Measurements from ENCODE around the gene TRIM39. TPM values are rescaled to one million over a fixed set of nuclear protein-coding genes. Genes with fewer than 3 reads are reported as not detected.

TRIM39 gene
- total and polyA plus RNA-seq, 2 of the 13 experiments (the other 11 are each of a cell fraction or from before 2014, with no cell fraction given) = 7.7 to 14.6 TPM

DNA sequence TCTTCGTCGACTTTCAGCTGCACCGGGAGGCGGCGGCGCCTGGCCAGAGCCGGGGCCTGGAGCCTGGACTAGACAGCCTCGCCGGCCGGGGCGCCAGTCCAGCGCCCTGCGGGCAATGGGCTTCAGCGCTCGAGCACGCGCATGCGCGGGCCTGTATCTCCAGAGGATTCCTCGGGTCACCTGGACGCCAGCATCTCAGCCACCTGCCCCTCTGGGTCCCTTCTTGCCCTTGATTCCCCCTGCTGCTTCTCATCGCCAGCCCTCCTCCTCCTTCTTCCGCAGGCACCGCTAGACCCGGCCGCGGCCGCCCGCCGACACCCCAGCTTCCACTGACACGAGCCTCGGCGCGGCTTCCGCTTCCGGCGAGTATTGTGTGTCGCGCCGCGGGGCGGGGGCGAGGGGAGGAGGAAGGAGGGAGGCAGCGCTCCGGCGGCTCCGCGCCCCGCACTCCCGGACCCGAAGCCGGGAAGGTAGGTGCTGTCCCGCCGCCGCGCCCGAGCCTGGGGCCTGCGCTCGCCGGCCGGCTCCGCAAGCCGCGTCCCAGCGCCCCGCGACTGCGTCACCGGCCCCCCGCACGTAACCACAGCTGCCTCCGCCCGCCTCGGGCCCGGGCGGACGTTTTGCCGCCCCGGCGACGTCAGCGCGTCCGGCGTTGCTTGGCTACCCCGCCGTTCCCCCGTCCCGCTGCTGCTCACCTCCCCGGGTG, at the start of gene TRIM39 (continued):
- TF ChIP-seq, protein P1, sequence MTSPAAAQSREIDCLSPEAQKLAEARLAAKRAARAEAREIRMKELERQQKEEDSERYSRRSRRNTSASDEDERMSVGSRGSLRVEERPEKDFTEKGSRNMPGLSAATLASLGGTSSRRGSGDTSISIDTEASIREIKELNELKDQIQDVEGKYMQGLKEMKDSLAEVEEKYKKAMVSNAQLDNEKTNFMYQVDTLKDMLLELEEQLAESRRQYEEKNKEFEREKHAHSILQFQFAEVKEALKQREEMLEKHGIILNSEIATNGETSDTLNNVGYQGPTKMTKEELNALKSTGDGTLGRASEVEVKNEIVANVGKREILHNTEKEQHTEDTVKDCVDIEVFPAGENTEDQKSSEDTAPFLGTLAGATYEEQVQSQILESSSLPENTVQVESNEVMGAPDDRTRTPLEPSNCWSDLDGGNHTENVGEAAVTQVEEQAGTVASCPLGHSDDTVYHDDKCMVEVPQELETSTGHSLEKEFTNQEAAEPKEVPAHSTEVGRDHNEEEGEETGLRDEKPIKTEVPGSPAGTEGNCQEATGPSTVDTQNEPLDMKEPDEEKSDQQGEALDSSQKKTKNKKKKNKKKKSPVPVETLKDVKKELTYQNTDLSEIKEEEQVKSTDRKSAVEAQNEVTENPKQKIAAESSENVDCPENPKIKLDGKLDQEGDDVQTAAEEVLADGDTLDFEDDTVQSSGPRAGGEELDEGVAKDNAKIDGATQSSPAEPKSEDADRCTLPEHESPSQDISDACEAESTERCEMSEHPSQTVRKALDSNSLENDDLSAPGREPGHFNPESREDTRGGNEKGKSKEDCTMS (CRISPR knock-in tag; conservative IDR thresholded peaks at IDR 0.05) = no peak
- TF ChIP-seq RBM22 (optimal IDR thresholded peaks at IDR 0.05; ENCODE audit: low read length) = no peak
- TF ChIP-seq ZNF841 (CRISPR knock-in tag; IDR thresholded peaks at IDR 0.05; ENCODE audit: borderline replicate concordance) = peak; percentile 38; the same call in 1 of the 2 replicates
- TF ChIP-seq NPAS2 (CRISPR knock-in tag; IDR thresholded peaks at IDR 0.05; ENCODE audit: borderline replicate concordance) = no peak
- TF ChIP-seq, protein P2, sequence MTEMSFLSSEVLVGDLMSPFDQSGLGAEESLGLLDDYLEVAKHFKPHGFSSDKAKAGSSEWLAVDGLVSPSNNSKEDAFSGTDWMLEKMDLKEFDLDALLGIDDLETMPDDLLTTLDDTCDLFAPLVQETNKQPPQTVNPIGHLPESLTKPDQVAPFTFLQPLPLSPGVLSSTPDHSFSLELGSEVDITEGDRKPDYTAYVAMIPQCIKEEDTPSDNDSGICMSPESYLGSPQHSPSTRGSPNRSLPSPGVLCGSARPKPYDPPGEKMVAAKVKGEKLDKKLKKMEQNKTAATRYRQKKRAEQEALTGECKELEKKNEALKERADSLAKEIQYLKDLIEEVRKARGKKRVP (CRISPR knock-in tag; IDR thresholded peaks at IDR 0.05) = peak in 1 of 2 experiments; percentile 63; a peak in 2 of 4 replicates
- TF ChIP-seq, protein P3, sequence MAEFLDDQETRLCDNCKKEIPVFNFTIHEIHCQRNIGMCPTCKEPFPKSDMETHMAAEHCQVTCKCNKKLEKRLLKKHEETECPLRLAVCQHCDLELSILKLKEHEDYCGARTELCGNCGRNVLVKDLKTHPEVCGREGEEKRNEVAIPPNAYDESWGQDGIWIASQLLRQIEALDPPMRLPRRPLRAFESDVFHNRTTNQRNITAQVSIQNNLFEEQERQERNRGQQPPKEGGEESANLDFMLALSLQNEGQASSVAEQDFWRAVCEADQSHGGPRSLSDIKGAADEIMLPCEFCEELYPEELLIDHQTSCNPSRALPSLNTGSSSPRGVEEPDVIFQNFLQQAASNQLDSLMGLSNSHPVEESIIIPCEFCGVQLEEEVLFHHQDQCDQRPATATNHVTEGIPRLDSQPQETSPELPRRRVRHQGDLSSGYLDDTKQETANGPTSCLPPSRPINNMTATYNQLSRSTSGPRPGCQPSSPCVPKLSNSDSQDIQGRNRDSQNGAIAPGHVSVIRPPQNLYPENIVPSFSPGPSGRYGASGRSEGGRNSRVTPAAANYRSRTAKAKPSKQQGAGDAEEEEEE (CRISPR knock-in tag; IDR thresholded peaks at IDR 0.05; ENCODE audit: borderline replicate concordance) = no peak
- no peak for TF ChIP-seq SYNCRIP (IDR thresholded peaks at IDR 0.05; ENCODE audit: insufficient read depth, low read depth, low read length)
- TF ChIP-seq, protein P4, sequence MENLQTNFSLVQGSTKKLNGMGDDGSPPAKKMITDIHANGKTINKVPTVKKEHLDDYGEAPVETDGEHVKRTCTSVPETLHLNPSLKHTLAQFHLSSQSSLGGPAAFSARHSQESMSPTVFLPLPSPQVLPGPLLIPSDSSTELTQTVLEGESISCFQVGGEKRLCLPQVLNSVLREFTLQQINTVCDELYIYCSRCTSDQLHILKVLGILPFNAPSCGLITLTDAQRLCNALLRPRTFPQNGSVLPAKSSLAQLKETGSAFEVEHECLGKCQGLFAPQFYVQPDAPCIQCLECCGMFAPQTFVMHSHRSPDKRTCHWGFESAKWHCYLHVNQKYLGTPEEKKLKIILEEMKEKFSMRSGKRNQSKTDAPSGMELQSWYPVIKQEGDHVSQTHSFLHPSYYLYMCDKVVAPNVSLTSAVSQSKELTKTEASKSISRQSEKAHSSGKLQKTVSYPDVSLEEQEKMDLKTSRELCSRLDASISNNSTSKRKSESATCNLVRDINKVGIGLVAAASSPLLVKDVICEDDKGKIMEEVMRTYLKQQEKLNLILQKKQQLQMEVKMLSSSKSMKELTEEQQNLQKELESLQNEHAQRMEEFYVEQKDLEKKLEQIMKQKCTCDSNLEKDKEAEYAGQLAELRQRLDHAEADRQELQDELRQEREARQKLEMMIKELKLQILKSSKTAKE (CRISPR knock-in tag; IDR thresholded peaks at IDR 0.05; ENCODE audit: borderline replicate concordance) = peak; percentile 70
- TF ChIP-seq, protein P5, sequence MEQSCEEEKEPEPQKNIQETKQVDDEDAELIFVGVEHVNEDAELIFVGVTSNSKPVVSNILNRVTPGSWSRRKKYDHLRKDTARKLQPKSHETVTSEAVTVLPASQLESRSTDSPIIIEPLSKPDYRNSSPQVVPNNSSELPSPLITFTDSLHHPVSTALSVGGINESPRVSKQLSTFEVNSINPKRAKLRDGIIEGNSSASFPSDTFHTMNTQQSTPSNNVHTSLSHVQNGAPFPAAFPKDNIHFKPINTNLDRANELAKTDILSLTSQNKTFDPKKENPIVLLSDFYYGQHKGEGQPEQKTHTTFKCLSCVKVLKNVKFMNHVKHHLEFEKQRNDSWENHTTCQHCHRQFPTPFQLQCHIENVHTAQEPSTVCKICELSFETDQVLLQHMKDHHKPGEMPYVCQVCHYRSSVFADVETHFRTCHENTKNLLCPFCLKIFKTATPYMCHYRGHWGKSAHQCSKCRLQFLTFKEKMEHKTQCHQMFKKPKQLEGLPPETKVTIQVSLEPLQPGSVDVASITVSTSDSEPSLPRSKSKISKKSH (CRISPR knock-in tag; IDR thresholded peaks at IDR 0.05; ENCODE audit: borderline replicate concordance) = no peak
- no peak for TF ChIP-seq SMAD3 (CRISPR knock-in tag; IDR thresholded peaks at IDR 0.05)
- no peak; the same call in 1 of the 2 replicates for TF ChIP-seq TP53 (CRISPR knock-in tag; conservative IDR thresholded peaks at IDR 0.05)
- TF ChIP-seq SNAI1 (CRISPR knock-in tag; IDR thresholded peaks at IDR 0.05; ENCODE audit: borderline replicate concordance) = peak; percentile 60; the same call in 1 of the 2 replicates
- TF ChIP-seq NFE2L1 (CRISPR knock-in tag; IDR thresholded peaks at IDR 0.05; ENCODE audit: borderline replicate concordance) = no peak
- TF ChIP-seq WIZ (CRISPR knock-in tag; IDR thresholded peaks at IDR 0.05) = peak; percentile 58
- TF ChIP-seq ZNF670 (CRISPR knock-in tag; IDR thresholded peaks at IDR 0.05; ENCODE audit: borderline replicate concordance) = 0 out of 2 replicates have a peak, but pooled peaks have one; percentile 4
- TF ChIP-seq ATF1 (CRISPR knock-in tag; IDR thresholded peaks at IDR 0.05) = peak; percentile 72; the same call in 1 of the 2 replicates
- peak; percentile 82 for TF ChIP-seq MEIS2 (CRISPR knock-in tag; IDR thresholded peaks at IDR 0.05)
